ENCODE results near the gene KANSL1L. TPM values are rescaled to one million over a fixed set of nuclear protein-coding genes. Genes with fewer than 3 reads are reported as not detected.

The KANSL1L gene
- total and polyA plus RNA-seq, 2 experiments from 2014 or later, result 7.4 to 21.1 TPM

DNA sequence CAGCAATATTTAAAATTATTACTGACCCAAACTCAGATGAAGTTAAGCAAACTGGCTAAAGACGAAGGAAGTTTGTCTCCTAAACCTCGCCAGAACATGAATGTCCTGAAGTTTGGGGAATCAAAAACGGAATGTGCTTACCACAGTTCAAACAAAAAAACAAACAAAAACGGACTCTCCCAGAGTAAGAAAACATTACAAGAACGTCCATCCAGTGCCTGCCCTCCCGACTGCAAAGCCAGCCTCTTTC, 1.1 kb downstream of the KANSL1L start:
- H2AFZ ChIP-seq, result no peak overlapping the region

More for the DNA sequence above, 1.1 kb downstream of the KANSL1L start:
- Histone ChIP-seq H3K27me3 (ENCODE audit: insufficient read depth) (no peaks in the 10 kb centered on the region), H3K4me2 (peak overlapping the region; percentile 81), H3K79me2 (replicated peaks; ENCODE audit: insufficient read depth) (peaks cover 47% of the 10 kb centered on the region), H3K27ac (ENCODE audit: low read depth) (peak overlapping the region; percentile 96), H3F3A (replicated peaks; ENCODE audit: low read depth) (0 out of 2 replicates have a peak, but pooled peaks cover 4% of the 10 kb centered on the region), H3K4me1 (ENCODE audit: insufficient read depth) (peaks cover 12% of the 10 kb centered on the region), H3K36me3 (ENCODE audit: insufficient read depth) (no peaks in the 10 kb centered on the region), H3K4me3 (peak overlapping the region; percentile 70), H4K20me1 (replicated peaks; ENCODE audit: insufficient read depth) (no peaks in the 10 kb centered on the region), H3K9me2 (ENCODE audit: insufficient read depth) (no peaks in the 10 kb centered on the region)
- Mint-ChIP-seq H3K27ac (peak overlapping the region; percentile 99), H3K4me1 (peaks cover 20% of the 10 kb centered on the region), H3K27me3 (ENCODE audit: insufficient read depth, low read depth, poor library complexity) (peaks cover 8% of the 10 kb centered on the region), H3K4me3 (peak overlapping the region; percentile 95), H3K36me3 (ENCODE audit: low read depth) (no peaks in the 10 kb centered on the region), H3K9me3 (no peaks in the 10 kb centered on the region)
- DNase-seq (ENCODE audit: low spot score) (no peak), ATAC-seq (no peak)
- TF ChIP-seq, protein P1, sequence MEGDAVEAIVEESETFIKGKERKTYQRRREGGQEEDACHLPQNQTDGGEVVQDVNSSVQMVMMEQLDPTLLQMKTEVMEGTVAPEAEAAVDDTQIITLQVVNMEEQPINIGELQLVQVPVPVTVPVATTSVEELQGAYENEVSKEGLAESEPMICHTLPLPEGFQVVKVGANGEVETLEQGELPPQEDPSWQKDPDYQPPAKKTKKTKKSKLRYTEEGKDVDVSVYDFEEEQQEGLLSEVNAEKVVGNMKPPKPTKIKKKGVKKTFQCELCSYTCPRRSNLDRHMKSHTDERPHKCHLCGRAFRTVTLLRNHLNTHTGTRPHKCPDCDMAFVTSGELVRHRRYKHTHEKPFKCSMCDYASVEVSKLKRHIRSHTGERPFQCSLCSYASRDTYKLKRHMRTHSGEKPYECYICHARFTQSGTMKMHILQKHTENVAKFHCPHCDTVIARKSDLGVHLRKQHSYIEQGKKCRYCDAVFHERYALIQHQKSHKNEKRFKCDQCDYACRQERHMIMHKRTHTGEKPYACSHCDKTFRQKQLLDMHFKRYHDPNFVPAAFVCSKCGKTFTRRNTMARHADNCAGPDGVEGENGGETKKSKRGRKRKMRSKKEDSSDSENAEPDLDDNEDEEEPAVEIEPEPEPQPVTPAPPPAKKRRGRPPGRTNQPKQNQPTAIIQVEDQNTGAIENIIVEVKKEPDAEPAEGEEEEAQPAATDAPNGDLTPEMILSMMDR (conservative IDR thresholded peaks at IDR 0.05; ENCODE audit: low read depth in 2 of 2), result no peak
- TF ChIP-seq NANOG (IDR thresholded peaks at IDR 0.05; ENCODE audit: borderline replicate concordance), result no peak
- TF ChIP-seq, protein P2, sequence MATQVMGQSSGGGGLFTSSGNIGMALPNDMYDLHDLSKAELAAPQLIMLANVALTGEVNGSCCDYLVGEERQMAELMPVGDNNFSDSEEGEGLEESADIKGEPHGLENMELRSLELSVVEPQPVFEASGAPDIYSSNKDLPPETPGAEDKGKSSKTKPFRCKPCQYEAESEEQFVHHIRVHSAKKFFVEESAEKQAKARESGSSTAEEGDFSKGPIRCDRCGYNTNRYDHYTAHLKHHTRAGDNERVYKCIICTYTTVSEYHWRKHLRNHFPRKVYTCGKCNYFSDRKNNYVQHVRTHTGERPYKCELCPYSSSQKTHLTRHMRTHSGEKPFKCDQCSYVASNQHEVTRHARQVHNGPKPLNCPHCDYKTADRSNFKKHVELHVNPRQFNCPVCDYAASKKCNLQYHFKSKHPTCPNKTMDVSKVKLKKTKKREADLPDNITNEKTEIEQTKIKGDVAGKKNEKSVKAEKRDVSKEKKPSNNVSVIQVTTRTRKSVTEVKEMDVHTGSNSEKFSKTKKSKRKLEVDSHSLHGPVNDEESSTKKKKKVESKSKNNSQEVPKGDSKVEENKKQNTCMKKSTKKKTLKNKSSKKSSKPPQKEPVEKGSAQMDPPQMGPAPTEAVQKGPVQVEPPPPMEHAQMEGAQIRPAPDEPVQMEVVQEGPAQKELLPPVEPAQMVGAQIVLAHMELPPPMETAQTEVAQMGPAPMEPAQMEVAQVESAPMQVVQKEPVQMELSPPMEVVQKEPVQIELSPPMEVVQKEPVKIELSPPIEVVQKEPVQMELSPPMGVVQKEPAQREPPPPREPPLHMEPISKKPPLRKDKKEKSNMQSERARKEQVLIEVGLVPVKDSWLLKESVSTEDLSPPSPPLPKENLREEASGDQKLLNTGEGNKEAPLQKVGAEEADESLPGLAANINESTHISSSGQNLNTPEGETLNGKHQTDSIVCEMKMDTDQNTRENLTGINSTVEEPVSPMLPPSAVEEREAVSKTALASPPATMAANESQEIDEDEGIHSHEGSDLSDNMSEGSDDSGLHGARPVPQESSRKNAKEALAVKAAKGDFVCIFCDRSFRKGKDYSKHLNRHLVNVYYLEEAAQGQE (IDR thresholded peaks at IDR 0.05; ENCODE audit: unreplicated experiment), result no peak
- no peak for TF ChIP-seq CREB1 (CRISPR knock-in tag; IDR thresholded peaks at IDR 0.05; ENCODE audit: low read depth)
- no peak for TF ChIP-seq ZNF114 (CRISPR knock-in tag; IDR thresholded peaks at IDR 0.05)
- no peak for TF ChIP-seq EZH2phosphoT487 (IDR thresholded peaks at IDR 0.05; ENCODE audit: unreplicated experiment)
- TF ChIP-seq, protein P3, sequence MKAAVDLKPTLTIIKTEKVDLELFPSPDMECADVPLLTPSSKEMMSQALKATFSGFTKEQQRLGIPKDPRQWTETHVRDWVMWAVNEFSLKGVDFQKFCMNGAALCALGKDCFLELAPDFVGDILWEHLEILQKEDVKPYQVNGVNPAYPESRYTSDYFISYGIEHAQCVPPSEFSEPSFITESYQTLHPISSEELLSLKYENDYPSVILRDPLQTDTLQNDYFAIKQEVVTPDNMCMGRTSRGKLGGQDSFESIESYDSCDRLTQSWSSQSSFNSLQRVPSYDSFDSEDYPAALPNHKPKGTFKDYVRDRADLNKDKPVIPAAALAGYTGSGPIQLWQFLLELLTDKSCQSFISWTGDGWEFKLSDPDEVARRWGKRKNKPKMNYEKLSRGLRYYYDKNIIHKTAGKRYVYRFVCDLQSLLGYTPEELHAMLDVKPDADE (IDR thresholded peaks at IDR 0.05), result no peak
- no peak for TF ChIP-seq EZH2 (IDR thresholded peaks at IDR 0.05; ENCODE audit: low read depth, unreplicated experiment)
- no peak for TF ChIP-seq STAT1 (IDR thresholded peaks at IDR 0.05; ENCODE audit: unreplicated experiment)
- no peak for TF ChIP-seq JUNB (IDR thresholded peaks at IDR 0.05; ENCODE audit: unreplicated experiment)
- no peak for TF ChIP-seq ZNF331 (CRISPR knock-in tag; IDR thresholded peaks at IDR 0.05; ENCODE audit: low read depth)
- TF ChIP-seq POLR2AphosphoS5 (IDR thresholded peaks at IDR 0.05; ENCODE audit: low read depth), result no peak
- TF ChIP-seq, protein P4, sequence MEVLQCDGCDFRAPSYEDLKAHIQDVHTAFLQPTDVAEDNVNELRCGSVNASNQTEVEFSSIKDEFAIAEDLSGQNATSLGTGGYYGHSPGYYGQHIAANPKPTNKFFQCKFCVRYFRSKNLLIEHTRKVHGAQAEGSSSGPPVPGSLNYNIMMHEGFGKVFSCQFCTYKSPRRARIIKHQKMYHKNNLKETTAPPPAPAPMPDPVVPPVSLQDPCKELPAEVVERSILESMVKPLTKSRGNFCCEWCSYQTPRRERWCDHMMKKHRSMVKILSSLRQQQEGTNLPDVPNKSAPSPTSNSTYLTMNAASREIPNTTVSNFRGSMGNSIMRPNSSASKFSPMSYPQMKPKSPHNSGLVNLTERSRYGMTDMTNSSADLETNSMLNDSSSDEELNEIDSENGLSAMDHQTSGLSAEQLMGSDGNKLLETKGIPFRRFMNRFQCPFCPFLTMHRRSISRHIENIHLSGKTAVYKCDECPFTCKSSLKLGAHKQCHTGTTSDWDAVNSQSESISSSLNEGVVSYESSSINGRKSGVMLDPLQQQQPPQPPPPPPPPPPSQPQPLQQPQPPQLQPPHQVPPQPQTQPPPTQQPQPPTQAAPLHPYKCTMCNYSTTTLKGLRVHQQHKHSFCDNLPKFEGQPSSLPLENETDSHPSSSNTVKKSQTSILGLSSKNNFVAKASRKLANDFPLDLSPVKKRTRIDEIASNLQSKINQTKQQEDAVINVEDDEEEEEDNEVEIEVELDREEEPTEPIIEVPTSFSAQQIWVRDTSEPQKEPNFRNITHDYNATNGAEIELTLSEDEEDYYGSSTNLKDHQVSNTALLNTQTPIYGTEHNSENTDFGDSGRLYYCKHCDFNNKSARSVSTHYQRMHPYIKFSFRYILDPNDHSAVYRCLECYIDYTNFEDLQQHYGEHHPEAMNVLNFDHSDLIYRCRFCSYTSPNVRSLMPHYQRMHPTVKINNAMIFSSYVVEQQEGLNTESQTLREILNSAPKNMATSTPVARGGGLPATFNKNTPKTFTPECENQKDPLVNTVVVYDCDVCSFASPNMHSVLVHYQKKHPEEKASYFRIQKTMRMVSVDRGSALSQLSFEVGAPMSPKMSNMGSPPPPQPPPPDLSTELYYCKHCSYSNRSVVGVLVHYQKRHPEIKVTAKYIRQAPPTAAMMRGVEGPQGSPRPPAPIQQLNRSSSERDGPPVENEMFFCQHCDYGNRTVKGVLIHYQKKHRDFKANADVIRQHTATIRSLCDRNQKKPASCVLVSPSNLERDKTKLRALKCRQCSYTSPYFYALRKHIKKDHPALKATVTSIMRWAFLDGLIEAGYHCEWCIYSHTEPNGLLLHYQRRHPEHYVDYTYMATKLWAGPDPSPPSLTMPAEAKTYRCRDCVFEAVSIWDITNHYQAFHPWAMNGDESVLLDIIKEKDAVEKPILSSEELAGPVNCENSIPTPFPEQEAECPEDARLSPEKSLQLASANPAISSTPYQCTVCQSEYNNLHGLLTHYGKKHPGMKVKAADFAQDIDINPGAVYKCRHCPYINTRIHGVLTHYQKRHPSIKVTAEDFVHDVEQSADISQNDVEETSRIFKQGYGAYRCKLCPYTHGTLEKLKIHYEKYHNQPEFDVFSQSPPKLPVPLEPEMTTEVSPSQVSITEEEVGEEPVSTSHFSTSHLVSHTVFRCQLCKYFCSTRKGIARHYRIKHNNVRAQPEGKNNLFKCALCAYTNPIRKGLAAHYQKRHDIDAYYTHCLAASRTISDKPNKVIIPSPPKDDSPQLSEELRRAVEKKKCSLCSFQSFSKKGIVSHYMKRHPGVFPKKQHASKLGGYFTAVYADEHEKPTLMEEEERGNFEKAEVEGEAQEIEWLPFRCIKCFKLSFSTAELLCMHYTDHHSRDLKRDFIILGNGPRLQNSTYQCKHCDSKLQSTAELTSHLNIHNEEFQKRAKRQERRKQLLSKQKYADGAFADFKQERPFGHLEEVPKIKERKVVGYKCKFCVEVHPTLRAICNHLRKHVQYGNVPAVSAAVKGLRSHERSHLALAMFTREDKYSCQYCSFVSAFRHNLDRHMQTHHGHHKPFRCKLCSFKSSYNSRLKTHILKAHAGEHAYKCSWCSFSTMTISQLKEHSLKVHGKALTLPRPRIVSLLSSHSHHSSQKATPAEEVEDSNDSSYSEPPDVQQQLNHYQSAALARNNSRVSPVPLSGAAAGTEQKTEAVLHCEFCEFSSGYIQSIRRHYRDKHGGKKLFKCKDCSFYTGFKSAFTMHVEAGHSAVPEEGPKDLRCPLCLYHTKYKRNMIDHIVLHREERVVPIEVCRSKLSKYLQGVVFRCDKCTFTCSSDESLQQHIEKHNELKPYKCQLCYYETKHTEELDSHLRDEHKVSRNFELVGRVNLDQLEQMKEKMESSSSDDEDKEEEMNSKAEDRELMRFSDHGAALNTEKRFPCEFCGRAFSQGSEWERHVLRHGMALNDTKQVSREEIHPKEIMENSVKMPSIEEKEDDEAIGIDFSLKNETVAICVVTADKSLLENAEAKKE (CRISPR knock-in tag; IDR thresholded peaks at IDR 0.05), result no peak
